ENCODE results near the gene GPR87.
A peak's percentile ranks its signal among the peaks of the same experiment; 100 is the strongest.

The GPR87 gene

DNA sequence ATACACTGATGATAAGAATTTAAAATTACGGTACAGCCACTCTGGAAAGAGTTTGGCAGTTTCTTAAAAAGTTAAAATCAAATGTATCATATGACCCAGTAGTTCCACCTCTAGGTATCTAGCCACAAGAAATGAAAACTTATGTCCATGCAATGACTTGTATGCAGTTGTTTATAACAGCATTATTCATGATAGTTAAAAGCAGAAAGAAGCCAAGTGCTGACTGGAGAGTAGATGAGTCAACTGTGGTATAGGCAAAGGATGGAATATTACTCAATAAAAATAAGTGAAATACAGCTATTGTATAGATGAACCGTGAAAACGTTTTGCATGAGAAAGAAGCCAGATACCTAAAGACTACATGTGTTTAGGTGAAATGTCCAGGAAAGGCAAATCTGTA lies 14.8 kb downstream of the GPR87 start:
- no peaks in the 10 kb centered on the region for H3K36me3 ChIP-seq (ENCODE audit: insufficient read depth, low read length)
- H3K9ac ChIP-seq (ENCODE audit: insufficient read length): no peak overlapping the region
- no peak overlapping the region for H3K4me3 ChIP-seq
- no peak for DNase-seq (ENCODE audit: low read depth, low spot score)
- TF ChIP-seq EZH2 (IDR thresholded peaks at IDR 0.05): no peak
- no peak for TF ChIP-seq POLR2AphosphoS5 (IDR thresholded peaks at IDR 0.05; ENCODE audit: borderline replicate concordance, low read depth, low read length)
- no peak for TF ChIP-seq FOXP2 (optimal IDR thresholded peaks at IDR 0.05; ENCODE audit: control extremely low read depth, extremely low read length, insufficient read depth)
- no peaks in the 10 kb centered on the region for H3K9me3 ChIP-seq (ENCODE audit: low read depth, low read length)
- H3K27ac ChIP-seq: no peak overlapping the region

- no peak for DNase-seq (ENCODE audit: low read depth, low spot score)
- Histone ChIP-seq H3K36me3 (ENCODE audit: insufficient read depth, low read length) (no peaks in the 10 kb centered on the region), H3K9me3 (ENCODE audit: low read depth, low read length) (no peaks in the 10 kb centered on the region), H3K9ac (ENCODE audit: insufficient read length) (no peak overlapping the region), H3K27ac (no peak overlapping the region), H3K4me3 (no peak overlapping the region)
- TF ChIP-seq EZH2 (IDR thresholded peaks at IDR 0.05): no peak
- no peak for TF ChIP-seq FOXP2 (optimal IDR thresholded peaks at IDR 0.05; ENCODE audit: control extremely low read depth, extremely low read length, insufficient read depth)
- no peak for TF ChIP-seq POLR2AphosphoS5 (IDR thresholded peaks at IDR 0.05; ENCODE audit: borderline replicate concordance, low read depth, low read length)
Measured at GRCh38 chr3:151300539-151300938, 16.1 kb downstream of the GPR87 start.

- H3K9ac ChIP-seq (ENCODE audit: insufficient read length): no peak overlapping the region
- TF ChIP-seq FOXP2 (optimal IDR thresholded peaks at IDR 0.05; ENCODE audit: control extremely low read depth, extremely low read length, insufficient read depth) (no peak), EZH2 (IDR thresholded peaks at IDR 0.05) (no peak), POLR2AphosphoS5 (IDR thresholded peaks at IDR 0.05; ENCODE audit: borderline replicate concordance, low read depth, low read length) (no peak)
- H3K4me3 ChIP-seq: no peak overlapping the region
- no peak overlapping the region for H3K27ac ChIP-seq
- no peak for DNase-seq (ENCODE audit: low read depth, low spot score)
- H3K36me3 ChIP-seq (ENCODE audit: insufficient read depth, low read length): no peaks in the 10 kb centered on the region
- no peaks in the 10 kb centered on the region for H3K9me3 ChIP-seq (ENCODE audit: low read depth, low read length)
Measured at GRCh38 chr3:151299006-151299405, 17.6 kb downstream of the GPR87 start.

DNA sequence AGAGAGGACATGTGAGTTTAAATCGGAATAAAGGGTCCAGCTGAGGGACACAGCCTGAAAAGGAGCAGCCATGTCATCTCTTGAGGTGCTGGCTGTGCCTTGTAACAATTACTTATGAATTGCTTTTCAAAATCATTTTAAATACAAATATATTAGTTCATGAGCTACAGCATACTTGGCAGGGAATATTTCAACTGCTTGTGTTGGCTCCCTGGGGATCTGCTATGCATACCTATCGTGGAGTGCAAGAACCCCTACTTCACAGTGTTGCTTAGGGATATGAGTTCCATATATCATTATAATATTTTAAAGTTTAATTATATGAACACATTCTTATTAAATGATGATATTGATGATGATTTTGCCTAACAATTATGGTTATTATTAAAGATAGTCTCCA lies 19.2 kb downstream of the GPR87 start:
- TF ChIP-seq EZH2 (IDR thresholded peaks at IDR 0.05): no peak
- TF ChIP-seq FOXP2 (optimal IDR thresholded peaks at IDR 0.05; ENCODE audit: control extremely low read depth, extremely low read length, insufficient read depth): no peak
- TF ChIP-seq POLR2AphosphoS5 (IDR thresholded peaks at IDR 0.05; ENCODE audit: borderline replicate concordance, low read depth, low read length): no peak
- Histone ChIP-seq H3K9me3 (ENCODE audit: low read depth, low read length) (no peaks in the 10 kb centered on the region), H3K9ac (ENCODE audit: insufficient read length) (no peak overlapping the region), H3K27ac (no peak overlapping the region), H3K36me3 (ENCODE audit: insufficient read depth, low read length) (no peaks in the 10 kb centered on the region), H3K4me3 (no peak overlapping the region)
- DNase-seq (ENCODE audit: low read depth, low spot score): no peak

- Histone ChIP-seq H3K27ac (no peak overlapping the region), H3K36me3 (ENCODE audit: insufficient read depth, low read length) (no peaks in the 10 kb centered on the region), H3K9ac (ENCODE audit: insufficient read length) (no peak overlapping the region), H3K9me3 (ENCODE audit: low read depth, low read length) (no peaks in the 10 kb centered on the region), H3K4me3 (no peak overlapping the region)
- no peak for DNase-seq (ENCODE audit: low read depth, low spot score)
- no peak for TF ChIP-seq EZH2 (IDR thresholded peaks at IDR 0.05)
Measured at GRCh38 chr3:151296226-151296625, 20.4 kb downstream of the GPR87 start.

DNA sequence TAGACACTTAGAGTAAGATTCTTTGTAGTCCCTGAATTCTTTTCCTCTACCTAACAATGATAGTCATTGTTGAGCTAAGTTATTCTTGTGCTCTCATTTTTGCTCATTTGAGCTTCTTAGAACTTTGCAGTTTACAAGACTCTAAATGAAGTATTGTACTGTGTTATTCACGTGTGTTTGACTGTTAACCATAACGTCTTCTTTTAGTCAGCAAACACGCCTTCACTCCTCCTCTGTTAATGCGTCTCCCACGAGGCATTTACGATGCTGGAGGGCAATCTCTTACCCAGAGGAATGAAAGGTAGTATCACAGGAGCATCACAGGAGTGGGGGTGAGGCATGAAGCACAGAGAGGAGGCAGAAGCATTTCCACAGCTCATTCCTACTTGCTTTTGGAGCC lies 23.5 kb downstream of the GPR87 start:
- no peak overlapping the region for H3K27ac ChIP-seq
- no peak for DNase-seq (ENCODE audit: low read depth, low spot score)
- H3K9me3 ChIP-seq (ENCODE audit: low read depth, low read length): no peaks in the 10 kb centered on the region
- no peak for TF ChIP-seq POLR2AphosphoS5 (IDR thresholded peaks at IDR 0.05; ENCODE audit: borderline replicate concordance, low read depth, low read length)
- no peak for TF ChIP-seq FOXP2 (optimal IDR thresholded peaks at IDR 0.05; ENCODE audit: control extremely low read depth, extremely low read length, insufficient read depth)
- no peak for TF ChIP-seq EZH2 (IDR thresholded peaks at IDR 0.05)
- H3K36me3 ChIP-seq (ENCODE audit: insufficient read depth, low read length): no peaks in the 10 kb centered on the region
- no peak overlapping the region for H3K9ac ChIP-seq (ENCODE audit: insufficient read length)
- H3K4me3 ChIP-seq: no peak overlapping the region

- Histone ChIP-seq H3K9me3 (ENCODE audit: low read depth, low read length) (no peaks in the 10 kb centered on the region), H3K4me3 (peak overlapping the region; percentile 24; the same call in 1 of the 2 replicates), H3K36me3 (ENCODE audit: insufficient read depth, low read length) (no peaks in the 10 kb centered on the region), H3K9ac (ENCODE audit: insufficient read length) (no peak overlapping the region), H3K27ac (no peak overlapping the region)
- DNase-seq (ENCODE audit: low read depth, low spot score): peak; percentile 70
- TF ChIP-seq POLR2AphosphoS5 (IDR thresholded peaks at IDR 0.05; ENCODE audit: borderline replicate concordance, low read depth, low read length) (no peak), FOXP2 (optimal IDR thresholded peaks at IDR 0.05; ENCODE audit: control extremely low read depth, extremely low read length, insufficient read depth) (no peak), EZH2 (IDR thresholded peaks at IDR 0.05) (no peak)
Measured at GRCh38 chr3:151290673-151291072, 25.9 kb downstream of the GPR87 start.

DNA sequence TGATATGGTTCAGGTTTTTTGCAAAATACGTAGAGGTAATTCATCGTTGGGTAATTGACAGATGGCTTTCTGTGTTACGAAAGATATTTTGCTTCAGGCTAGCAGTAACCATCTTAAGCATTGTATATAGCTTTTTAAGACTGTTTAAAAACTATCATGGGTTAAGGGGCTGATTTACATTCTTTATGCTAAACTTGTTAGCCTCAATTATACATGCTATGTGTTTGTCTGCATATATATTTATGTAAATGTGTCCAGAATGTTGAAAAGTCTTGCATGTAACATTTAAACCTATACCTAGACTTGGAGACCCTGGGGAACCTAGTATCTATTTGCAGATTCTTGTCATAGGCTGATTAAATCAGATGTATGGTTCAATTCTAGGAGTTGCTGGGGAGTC lies 27.2 kb downstream of the GPR87 start:
- no peaks in the 10 kb centered on the region for H3K9me3 ChIP-seq (ENCODE audit: low read depth, low read length)
- H3K9ac ChIP-seq (ENCODE audit: insufficient read length): no peak overlapping the region
- TF ChIP-seq EZH2 (IDR thresholded peaks at IDR 0.05): no peak
- TF ChIP-seq POLR2AphosphoS5 (IDR thresholded peaks at IDR 0.05; ENCODE audit: borderline replicate concordance, low read depth, low read length): no peak
- no peak for TF ChIP-seq FOXP2 (optimal IDR thresholded peaks at IDR 0.05; ENCODE audit: control extremely low read depth, extremely low read length, insufficient read depth)
- peak; percentile 37 for DNase-seq (ENCODE audit: low read depth, low spot score)
- no peak overlapping the region for H3K27ac ChIP-seq
- H3K36me3 ChIP-seq (ENCODE audit: insufficient read depth, low read length): no peaks in the 10 kb centered on the region
- H3K4me3 ChIP-seq: no peak overlapping the region

DNA sequence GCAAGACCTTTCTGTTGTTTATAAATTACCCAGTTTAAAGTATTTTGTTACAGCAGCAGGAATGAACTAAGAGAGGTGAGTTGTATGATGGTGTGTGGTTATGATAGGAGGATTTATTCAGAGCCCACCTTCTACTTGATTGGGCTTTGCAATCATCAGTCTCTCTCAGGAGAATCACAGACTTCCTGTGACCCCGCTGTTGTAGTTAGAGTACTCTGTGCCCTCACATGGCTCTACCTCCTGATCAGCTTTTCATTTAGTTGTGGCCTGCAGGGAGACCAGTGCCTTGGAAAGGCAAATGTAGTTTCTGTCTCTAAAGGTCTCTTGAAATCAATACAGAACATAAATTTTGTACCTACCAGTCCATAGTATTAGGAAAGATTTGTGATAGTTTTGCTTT lies 30.7 kb downstream of the GPR87 start:
- H3K36me3 ChIP-seq (ENCODE audit: insufficient read depth, low read length): no peaks in the 10 kb centered on the region
- DNase-seq (ENCODE audit: low read depth, low spot score): no peak
- H3K27ac ChIP-seq: no peak overlapping the region
- H3K9me3 ChIP-seq (ENCODE audit: low read depth, low read length): no peaks in the 10 kb centered on the region
- no peak overlapping the region for H3K9ac ChIP-seq (ENCODE audit: insufficient read length)
- TF ChIP-seq FOXP2 (optimal IDR thresholded peaks at IDR 0.05; ENCODE audit: control extremely low read depth, extremely low read length, insufficient read depth) (no peak), EZH2 (IDR thresholded peaks at IDR 0.05) (no peak), POLR2AphosphoS5 (IDR thresholded peaks at IDR 0.05; ENCODE audit: borderline replicate concordance, low read depth, low read length) (no peak)
- H3K4me3 ChIP-seq: no peak overlapping the region
